Cerebellar cortex (tissue), 1 donor: ENCODE measurements around the gene PTK6.
A peak's percentile ranks its signal among the peaks of the same experiment; 100 is the strongest.

Experiments
- DNase-seq: peaks from one replicate; pipeline ENCODE4 v3.0.0-alpha.2; 2015; ENCODE audit warnings: low spot score

The PTK6 gene

DNA sequence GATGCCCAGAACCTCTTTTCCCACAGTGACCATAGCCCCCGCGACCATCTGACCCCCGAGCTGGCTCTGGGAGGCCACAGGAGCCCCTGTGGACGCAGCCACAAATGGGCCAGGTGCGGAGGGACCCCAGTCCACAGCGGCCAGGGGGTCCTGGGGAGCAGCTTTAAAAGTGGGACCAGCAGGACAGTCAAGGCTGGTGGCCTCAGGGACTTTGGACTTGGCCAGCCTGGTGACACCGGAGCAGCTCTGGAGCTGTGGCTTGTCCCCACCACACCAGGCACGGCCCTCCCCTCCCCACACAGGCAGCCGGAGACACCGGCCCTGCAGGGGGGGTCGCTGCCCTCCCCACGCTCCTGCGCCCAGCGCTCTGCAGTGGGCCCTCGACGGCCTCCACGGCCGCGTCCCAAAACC, 20.3 kb upstream of the PTK6 start:
- DNase-seq, result no peak

DNA sequence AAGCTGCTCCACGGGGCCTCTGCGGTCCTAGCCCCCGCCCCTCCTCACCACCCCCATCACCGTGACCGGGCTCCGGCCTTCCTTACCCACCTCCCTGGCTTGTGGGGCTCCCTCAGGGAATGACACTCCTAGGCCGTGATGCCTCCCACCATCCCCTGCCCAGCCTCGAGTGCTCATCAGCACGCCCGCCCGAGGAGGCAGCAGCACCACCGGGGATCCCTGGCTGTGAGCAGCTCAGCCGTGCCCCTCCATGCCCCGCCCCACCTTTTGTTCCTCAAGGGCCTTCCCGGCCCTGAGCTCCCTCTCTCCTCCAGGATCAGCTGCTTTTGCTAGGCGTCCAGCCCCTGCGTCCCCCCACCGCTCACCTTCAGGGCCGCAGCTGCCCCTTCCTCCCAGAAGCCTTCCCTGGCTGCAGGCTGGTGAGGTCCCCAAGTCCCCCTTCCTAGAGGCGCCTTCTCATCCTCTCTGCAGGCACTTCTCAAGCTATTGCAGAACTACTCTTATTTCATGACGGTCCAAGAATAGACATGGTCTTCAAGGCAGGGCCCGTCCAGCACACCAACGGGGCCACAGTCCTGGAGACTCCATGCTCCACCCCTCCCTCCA, 19.8 kb upstream of the PTK6 start:
- no peak for DNase-seq

DNA sequence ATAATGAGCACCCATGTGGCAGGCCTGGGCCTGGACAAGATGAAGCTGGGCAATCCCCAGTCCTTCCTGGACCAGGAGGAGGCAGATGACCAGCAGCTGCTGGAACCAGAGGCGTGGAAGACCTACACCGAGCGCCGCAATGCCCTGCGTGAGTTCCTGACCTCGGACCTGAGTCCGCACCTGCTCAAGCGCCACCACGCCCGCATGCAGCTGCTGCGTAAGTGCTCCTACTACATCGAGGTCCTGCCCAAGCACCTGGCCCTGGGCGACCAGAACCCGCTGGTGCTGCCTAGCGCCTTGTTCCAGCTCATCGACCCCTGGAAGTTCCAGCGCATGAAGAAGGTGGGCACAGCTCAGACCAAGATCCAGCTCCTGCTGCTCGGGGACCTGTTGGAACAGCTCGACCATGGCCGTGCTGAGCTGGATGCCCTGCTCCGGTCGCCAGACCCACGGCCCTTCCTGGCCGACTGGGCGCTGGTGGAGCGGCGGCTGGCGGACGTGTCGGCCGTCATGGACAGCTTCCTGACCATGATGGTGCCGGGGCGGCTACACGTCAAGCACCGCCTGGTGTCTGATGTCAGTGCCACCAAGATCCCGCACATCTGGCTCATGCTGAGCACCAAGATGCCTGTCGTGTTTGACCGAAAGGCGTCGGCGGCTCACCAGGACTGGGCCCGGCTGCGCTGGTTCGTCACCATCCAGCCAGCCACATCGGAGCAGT, 18.6 kb upstream of the PTK6 start:
- DNase-seq, result no peak

DNA sequence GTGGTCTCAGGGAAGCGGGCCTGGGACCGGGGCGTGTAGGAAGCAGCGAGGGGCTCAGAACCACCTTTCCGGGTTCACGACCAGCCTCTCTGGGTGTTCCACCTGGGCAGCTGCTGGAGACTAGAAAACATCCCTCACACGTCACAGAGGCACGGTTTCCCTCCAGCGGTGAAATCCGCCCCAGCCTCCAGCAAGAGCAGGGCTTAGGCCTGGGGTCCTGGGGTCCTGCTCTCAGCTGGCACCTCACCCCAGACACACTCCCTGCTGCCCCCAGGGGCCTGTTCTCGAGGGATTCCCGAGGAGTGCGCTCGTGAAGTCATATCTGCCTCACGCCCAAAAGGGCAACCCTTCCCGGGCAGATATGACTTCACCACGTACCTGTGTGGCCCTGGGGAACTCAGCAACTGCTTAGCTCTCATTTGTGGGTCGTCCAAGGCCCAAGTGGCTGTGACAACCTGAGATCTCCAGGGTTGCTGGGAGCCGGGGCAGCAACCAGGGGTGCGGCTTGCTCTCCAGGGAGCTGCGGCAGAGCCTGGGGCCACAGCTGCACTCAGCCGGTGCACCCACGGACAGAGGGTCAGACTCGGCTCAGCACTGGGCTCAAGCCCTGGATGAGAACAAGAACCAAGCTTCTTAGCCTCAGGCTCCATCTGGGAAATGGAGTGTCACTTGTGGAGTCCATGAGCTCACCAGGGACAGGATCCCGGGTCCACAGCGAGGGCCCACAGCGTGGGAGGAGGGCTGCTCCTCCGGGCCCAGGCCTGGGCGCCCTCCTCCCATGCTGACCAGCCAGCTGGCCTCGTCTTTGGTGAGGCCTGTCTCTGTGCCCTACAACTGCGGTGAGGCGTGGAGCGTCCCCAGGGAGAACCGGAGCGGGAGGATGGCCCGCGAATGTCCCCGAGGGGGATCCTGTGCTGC, 17.4 kb upstream of the PTK6 start:
- no peak for DNase-seq

DNA sequence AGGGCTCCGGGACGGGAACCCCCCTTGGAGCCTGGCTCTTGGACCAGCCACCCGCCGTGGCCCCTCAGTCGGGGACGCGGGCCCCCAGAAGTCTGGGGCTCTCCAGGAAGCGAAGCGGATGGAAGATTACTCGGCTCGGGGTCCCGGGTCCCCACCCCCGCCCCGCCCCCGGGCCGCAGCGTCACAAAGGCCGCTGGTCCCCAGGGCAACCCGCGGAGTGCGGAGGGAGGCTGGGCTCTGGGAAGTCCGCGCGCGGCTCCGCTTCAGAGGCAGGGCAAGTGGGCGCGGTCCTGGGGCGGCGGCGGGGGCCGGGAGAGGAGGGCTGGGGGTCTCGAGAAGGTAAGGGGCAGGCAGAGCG, 16.7 kb upstream of the PTK6 start, which contains the start of gene FNDC11:
TSS of gene FNDC11 (plus strand) at position 227 of the 358 bp plus-strand sequence. CDS start 1,505 bp downstream, outside the sequence.
- DNase-seq, result no peak

DNA sequence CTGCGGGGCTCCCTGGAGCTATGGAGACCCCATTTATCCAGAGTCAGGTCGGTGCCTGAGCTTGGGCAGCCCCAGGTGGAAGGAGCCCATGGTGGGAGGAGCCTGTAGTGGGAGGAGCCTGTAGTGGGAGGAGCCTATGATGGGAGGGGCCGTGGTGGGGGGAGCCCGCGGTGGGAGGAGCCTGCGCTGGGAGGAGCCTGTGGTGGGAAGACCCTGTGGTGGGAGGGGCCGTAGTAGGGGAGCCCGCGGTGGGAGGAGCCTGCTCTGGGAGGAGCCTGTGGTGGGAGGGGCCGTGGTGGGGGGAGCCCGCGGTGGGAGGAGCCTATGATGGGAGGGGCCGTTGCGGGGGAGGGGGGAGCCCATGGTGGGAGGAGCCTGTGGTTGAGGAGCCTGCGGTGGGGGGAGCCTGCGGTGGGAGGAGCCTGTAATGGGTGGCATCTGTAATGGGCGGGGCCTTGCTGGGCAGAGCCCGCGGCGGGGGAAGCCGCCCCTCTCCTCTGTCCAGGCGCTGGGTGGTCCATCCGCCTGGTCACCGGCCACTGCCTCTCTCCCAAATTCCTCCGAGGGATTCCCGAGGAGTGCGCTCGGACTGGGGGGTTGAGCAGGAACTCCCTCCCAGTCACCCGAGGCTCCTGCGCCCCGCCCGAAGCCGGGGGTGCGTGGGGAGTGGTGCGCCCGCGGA, 16.2 kb upstream of the PTK6 start:
- peak; percentile 62 for DNase-seq

DNA sequence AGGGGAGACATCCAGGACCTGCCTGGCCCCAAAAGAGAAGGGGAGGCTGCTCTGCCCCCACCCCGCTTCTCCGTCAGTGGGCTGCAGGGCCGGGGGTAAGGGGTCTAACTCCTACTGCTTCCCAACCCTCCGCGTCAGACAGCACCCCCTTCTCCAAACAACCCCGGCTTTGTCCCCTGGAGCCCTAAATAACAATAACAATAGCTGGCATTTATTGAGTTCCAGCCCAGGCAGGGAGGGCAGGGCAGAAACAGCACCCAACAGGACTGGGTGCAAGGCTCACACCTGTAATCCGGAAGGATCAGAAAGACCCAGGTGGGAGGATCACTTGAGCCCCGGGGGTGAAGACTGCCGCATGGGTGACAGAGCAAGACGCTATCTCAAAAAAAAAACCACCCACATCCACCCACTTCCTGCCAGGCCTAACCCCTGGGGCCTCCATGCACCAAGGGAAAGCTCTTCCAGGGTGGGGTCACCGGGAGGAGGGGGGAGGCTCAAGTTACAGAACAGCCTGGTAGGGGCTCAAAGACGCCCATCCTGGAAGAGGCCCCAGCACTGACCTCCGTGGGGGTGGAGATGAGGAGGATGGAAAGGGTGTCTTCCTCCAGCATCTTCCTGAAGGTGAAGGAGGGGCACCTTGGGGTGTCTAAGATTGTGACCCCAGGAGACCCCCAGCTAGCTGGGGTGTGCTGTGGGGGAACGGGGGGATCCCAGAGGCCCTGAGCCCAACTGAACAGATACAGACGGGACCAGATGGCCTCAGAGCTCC, 15.5 kb upstream of the PTK6 start:
- no peak for DNase-seq

DNA sequence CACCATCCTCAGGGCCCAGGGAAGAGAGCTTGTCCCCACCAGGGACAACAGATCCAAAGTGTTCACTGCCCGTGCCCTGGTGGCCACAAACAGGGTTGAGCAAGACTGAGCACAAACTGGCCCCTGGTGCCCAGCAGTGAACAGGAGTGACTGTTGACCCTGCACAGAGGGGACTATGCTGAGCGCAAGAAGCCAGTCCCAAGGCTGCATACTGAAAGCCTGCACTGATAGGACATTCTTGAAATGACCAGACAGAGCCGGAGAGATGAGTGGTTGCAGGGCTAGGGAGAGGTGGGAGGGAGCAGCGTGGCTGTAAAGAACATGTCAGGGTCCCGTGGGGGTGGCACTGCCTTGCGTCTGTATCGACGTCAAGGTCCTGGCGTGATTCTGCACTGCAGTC, 13.9 kb upstream of the PTK6 start:
- no peak for DNase-seq

DNA sequence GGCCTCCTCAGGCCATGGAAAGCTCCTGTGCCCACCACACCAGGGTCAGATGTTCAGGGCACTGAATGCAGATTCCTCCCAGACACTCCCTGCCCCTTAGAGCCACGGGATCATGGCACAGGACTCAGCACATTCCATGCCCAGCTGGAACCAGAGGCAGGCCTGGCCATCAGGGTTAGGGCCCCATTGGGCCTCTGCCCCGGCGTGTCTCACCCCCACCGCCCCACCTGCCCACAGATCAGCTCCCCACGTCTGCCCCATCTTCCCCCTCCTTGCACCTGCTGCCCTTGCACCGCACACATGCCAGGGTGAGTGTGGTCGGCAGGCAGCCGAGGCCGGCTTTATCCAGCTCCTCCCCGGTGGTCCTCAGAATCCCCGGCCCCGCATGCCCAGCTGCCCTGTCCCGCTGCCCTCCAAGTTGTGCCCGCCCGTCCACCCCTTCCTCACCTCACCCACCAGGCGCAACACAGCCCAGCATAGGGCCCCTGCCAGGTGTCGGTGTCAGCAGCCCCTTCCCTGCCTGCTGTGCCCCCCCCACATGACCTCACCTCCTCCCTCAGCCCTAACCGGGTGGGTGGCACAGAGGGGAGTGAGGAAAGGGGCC, 12.6 kb upstream of the PTK6 start:
- DNase-seq, result no peak

DNA sequence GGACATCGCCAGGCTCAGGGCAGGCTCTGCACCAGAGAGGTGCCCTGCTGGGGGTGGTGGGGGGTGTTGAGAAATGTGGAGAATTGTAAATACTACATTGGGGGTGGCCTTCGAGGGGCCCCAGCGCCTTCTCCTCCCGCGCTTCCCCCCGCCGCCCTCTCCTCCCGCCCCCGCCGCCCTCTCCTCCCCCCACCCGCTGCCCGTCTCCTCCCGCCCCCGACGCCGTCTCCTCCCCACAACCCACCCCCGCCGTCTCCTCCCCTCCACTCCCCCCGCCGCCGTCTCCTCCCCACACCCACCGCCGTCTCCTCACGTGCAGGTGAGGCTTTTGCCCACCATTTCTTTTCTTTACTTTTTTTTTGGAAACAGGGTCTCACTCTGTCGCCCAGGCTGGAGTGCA, 11.8 kb upstream of the PTK6 start:
- no peak for DNase-seq

DNA sequence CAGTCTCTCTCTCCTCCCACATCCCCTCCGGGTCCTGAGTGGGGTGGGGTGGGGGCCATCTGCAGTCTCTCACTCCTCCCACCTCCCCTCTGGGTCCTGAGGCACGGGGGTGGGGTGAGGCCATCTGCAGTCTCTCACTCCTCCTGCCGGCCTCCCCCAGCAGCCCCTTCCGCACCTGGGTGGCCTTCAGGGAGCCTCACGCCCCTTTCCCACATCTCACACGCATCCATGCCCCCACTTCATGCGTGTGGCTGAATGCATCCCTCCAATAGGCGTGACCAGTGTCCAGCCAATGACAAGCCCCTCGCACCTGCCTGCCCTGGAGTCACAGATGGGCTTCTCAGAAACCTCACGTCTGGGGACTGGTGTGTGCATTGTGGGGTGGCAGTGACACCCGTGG, 11.4 kb upstream of the PTK6 start:
- DNase-seq, result no peak

DNA sequence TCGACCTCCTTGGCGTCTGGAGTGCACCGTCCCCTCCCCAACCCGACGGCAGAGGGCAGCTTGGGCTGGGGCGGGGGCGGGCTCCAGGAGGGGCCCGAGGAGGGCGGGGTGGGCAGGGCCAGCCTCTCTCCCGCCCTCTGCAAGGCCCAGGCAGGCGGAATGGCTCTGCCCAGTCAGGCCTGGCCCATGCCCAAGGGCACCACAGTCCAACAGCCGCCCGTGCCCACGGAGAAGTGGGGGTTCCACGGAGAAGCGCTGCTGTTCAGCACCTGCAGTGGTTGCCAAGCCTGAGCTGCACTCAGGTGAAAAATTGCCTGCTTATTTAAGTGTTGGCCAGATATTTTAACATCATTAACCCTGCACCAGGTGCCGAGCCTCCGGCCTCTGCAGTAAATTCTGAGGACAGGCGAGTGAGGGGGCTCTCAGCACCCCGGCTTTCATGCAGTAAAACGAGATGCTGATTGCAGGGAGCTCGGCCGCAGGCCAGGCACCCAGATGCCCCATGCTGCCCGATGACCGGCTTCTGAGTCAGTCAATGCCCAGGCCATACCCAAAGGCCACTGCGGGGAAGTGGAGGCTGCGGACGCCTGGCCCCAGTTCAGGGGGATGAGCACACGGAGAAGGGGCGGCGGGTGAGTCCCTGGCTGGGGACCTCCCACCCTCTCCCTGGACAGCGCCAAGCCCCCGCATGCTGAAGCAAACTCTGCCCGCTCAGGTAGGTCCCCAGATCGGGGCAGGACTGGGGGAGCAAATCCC, 10.7 kb upstream of the PTK6 start, which contains the start of gene SRMS:
TSS of gene SRMS (minus strand) at position 25 of the 756 bp plus-strand sequence. CDS start 286 bp downstream, outside the sequence.
- DNase-seq, result no peak

DNA sequence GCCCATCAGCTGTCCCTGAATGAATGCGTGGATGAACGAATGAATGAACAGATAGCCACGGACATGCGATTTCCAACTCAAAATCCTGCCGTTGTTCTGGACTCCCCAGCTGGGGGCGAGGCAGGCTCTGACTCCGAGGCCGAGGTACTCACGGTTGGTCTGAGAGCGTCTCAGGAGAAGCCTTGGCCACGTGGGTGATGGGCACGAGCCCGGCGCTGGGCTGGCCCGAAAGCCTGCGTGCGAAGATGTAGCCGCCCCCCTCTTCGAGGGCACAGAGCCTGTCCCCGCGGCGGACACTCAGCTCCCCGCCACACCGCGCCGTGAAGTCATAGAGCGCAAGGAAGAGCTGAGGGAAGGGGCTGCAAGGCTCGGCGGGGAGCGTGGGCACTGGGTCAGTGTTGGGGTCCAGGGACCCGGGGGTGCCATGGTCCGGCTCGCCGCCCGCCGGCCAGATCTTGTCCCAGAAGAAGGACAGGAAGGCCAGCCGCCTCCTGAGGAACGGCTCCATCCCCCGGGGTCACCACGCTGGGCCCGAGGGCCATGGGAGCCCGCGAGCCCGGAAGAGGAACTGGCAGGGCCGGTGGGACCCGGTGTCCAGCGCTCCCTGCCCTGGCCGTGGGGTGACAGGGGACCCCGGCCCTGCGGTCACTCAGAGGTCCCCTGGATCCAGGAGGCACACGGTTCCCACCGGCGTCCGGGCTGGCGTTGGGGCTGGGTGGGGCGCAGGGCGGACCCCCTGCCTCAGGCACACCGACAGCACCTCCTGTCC, 10.0 kb upstream of the PTK6 start:
- no peak for DNase-seq

DNA sequence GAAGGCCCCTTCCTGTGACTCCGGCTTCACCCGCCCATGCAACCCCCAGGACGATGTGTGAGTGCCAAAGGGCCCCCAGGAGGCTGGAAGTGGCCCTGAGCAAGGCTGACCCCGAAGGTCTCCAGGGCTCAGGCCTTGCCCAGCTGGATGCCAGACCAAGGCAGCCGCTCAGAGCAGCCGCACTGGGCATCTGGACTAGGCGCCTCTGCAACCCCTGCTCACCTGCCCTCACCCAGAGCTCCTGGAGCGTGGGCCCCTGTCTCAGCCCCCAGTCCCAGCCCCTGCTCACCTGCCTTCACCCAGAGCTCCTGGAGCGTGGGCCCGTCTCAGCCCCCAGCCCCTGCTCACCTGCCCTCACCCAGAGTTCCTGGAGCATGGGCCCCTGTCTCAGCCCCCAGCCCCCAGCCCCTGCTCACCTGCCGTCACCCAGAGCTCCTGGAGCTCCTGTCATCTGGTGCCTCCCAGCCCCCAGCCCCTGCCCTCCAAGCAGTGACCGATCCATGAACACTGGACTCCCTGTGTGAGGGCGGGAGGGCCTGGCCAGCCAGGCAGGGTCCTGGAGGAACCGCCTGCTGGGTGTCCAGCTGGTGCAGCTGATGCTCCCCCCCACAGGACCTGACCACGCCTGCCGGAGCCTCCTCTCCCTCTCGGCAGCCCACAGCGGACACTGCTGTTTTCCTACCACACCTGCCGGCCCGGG, 9.2 kb upstream of the PTK6 start:
- DNase-seq, result no peak

DNA sequence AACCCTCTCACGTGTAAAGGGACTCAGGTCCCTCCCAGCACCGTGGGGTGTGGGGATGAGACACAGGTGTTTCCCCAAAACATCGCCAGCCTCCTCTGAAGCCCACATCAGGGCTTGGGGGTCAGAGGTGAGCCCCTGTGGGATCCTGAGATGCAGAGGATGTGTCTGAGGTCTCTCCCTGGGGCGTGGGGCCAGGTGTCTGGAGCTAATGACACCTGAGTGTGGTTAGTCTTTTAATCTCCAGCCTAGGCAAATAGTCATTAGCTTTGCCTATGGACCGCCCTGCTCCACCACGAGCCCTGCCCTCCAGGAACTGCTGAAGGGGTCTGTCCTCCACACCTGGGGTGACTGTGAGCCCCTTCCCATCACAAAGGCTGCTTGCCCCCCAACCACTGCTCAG, 8.6 kb upstream of the PTK6 start:
- DNase-seq, result no peak

DNA sequence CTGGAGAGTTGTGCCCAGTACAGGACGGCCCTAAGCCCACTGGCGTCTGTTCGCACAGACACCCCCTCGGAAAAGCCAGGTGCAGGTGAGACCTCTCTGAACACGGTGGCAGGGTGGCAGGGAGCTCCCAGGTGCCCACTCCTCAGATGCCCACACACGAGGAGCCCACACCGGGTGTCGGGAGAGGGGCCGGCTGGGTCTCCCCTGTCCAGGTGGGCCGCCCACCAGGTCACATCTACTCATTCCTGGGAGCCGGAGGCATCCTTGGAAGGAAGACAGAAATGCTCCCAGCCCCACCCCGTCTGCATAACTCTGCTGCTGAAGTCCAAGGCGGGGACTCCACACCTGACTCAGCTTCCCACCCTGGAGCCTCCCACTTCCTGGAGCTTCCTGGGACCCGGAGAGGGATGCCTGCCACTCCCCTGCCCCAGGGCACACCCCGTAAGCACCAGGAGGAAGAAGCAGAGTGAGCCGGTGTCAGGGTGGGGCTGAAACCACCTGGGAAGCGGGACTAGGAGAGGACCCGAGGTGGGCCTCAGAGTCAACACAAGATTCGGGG, 7.9 kb upstream of the PTK6 start:
- no peak for DNase-seq

DNA sequence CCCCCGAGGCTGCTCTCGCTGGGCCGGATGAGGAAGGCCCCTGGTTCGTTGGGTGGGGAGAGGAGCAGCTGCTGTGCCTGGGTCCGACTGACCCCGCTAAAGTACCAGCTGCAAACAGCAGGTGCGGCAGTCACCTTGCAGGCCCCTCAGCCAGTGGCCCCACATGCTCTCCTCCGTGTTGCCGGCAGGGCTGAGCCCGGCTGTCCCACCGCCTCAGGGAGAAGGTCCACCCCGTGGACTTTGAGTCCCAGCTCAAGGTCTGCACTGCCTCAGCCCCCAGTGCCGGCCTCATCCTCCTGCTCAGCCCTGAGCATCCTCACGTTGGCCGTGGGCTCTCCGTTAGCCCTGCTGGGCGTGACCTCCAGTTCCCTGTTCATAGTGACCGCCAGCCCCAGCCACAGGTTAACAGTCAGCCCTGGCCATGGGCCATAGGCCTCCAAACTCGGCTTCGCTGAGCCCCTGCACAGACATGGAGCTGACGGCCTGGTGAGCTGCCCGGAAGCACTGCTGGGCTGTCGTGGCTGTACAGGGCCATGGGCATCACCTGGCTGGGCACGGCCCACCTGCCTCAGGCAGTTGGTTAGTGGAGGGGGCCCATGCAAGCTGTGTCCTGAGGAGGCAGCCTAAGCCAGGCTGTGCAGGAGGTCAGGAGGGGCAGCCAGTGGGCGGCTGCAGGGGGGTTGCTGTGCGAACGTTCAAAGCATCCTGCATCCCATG, 7.2 kb upstream of the PTK6 start:
- no peak for DNase-seq

DNA sequence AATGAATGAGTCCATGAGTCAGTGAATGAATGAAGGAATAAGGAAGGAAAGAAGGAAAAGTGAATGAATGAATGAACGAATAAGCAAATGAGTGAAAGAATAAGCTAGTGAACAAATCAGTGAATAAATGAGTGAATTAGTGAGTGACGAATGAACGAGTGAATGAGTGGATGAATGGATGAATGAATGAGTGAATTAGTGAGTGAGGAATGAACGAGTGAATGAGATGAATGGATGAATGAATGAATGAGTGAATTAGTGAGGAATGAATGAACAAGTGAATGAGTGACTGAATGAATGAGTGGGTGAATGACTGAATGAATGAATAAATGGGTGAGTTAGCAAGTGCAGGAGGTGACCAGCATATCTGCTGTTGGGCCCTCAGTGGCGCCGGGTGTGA, 6.6 kb upstream of the PTK6 start:
- no peak for DNase-seq
